NCI-H2171 treated with DMSO at 0.1 percent for 48 hours (cell line): ENCODE results near the gene PAM16.

ENCODE experiments used
- DNase-seq: peaks from one replicate; lab custom pipeline; 2025; lab: John Stamatoyannopoulos, UW

Gene PAM16

DNA sequence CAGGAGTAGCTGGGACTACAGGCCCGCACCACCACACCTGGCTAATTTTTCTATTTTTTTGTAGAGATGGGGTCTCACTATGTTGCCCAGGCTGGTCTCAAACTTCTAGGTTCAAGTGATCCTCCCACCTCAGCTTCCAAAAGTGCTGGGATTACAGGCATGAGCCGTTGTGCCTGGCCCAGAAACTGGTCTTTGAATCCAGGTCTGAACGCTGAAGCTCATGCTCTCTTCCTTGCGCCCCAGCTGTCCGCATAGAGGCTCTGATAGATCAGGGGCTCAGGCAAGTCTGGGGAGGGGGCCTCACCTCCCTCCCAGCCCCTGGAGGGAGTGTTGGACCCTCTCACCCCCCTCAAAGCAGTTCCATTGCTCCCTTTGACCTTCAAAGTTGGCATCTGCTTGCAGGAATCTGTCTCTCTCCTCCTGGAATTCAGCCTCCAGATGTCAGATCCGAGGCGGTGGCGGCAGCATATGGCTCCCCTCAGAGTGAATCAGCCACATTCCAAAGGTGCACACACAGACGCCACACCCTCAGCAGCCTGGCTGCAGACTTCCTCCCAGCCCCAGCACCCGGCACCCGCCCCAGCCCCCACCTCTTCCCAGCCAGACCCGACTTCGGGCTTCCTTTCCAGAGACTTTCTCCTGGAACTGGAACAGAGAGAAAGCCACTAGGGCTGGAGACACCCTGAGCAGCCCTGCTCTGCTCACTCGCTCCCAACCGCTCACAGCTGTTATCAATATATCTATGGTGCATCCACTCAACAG is 52.2 kb downstream of the PAM16 start:
- DNase-seq = peak; percentile 80

GRCh38 chr16:4297480-4297879 is 53.6 kb downstream of the PAM16 start:
- no peak for DNase-seq

DNA sequence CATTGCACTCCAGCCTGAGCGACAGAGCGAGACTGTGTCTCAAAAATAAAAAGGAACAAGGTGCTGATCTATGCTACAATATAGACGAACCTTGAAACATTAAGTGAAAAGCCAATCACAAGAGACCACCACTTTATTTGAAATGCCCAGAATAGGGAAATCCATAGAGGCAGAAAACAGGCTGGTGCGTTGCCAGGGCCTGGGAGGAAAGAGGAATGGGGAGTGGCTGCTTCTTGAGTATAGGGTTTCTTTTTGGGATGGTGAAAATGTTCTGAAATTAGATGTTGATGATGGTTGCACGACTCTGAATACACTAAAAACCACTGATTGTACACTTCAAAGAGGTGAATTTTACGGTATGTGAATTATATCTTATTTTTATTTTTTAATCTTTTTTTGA is 55.5 kb downstream of the PAM16 start:
- DNase-seq = no peak

GRCh38 chr16:4293822-4294457 is 57.2 kb downstream of the PAM16 start:
- peak; percentile 90 for DNase-seq

DNA sequence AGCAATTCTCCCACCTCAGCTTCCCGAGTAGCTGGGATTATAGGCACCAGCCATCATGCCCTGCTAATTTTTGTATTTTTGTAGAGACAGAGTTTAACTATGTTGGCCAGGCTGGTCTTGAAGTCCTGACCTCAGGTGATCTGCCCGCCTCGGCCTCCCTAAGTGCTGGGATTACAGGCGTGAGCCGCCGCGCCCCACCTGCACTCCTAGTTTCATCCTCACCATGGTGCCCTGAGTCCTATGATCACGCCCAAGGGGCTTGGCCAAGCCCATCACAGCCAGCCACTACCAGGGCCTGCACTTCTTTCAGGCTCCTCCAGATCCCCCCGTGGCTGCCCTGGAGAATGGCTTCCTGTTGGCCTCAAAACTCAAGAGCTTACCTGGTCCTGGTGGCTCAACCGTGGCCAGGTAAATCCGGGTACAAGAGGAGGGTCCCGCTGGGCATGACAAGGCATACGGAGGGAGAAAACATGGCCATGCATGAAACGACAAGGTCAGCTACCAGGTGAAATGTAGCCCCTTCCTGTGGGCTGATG is 57.9 kb downstream of the PAM16 start:
- no peak for DNase-seq

DNA sequence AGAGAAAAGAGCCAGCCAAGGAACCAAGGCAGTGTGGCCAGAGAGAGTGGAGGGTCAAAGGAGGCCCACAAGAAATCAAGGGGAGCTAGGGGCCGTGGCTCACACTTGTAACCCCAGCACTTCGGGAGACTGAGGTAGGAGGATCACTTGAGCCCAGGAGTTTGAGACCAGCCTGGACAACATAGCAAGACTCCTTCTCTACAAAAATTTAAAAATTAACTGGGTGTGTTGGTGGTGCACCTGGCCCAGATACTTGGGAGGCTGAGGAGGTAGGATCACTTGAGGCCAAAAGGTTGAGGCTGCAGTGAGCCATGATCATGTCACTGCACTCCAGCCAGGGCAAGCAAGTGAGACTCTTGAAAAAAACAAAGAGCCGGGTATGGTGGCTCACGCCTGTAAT is 59.4 kb downstream of the PAM16 start:
- no peak for DNase-seq
